Stimulated activated CD8-positive, alpha-beta memory T cell treated with anti-CD3 and anti-CD28 coated beads, Interleukin-4, amount 100 ng/mL, for 4 hours (primary cell): ENCODE results near the gene LILRB5.
"Not testable (repeated sequence)": the region's sequence is repeated elsewhere in the genome, so short reads cannot be mapped to it uniquely, and the experiment has no call there.

Experiments
- DNase-seq, 2 donors: peaks; one replicate each; pipeline ENCODE4 v3.0.0-alpha.2; 2020; ENCODE audit warnings: low read depth in 2 of 2, low spot score in 1 of 2

Gene LILRB5

DNA sequence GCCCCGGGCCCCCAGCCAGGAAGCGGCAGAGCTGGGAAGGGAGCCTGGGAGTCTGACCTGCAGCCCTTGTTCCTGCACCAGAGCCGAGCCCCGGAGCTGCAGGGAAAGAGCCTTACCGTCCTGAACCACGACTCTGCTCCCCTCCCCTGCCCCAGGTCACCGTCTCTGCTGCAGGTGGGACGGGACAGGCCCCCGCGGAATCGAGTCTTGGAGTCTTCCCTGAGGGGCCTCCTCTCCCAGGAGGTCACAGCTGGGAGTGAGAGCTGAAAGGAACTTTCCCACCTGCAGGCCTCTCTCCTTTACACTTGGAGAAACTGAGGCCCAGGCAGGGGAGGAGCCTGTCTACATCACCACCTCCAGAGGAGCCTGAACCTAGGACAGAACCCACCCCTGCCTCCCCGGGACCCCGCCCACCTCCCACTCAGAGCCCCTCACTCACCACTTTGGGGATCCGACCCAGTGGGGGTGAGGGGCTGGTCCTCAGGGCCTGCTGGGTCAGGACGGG, 20.1 kb upstream of the LILRB5 start:
- not testable (repeated sequence) for DNase-seq

DNA sequence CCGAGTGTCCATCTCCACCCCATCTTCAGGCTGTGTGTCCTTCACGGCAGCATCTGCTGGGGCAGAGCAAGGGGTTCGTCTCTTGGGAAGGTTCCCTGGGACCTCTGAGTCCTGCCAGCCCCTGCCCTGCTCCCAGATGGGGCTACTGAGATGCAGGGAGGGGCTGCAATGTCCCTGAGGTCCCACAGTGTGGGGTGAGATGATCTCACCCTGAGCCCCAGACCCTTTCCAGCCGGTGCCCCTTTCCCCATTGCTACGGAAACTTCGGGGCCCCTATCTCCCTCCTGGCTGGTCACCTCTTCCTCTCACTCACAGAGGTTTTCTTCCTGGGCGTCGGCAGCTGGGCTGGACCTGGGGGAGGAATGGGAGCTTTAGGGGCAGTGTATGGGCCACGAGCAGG, 18.9 kb upstream of the LILRB5 start:
- no peak for DNase-seq

DNA sequence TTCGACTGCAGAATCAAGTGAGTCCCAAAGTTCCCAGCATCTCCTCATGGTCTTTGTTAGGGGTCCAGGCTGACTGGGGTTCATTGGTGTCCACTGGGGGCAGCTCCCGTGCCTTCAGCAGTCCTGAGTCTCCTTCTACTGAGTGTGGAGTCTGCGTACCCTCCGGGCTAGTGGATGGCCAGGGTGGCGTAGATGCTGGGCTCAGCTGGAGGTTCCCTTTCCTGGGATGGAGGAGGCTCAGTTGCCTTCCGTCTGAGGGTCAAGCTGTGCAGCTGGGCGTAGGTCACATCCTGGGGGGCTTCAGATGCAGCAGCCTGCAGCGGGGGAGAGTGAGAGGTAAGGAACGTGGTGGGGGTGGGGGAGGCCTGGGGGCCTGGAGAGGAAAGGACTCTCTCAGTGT, 17.4 kb upstream of the LILRB5 start:
- not testable (repeated sequence) for DNase-seq

DNA sequence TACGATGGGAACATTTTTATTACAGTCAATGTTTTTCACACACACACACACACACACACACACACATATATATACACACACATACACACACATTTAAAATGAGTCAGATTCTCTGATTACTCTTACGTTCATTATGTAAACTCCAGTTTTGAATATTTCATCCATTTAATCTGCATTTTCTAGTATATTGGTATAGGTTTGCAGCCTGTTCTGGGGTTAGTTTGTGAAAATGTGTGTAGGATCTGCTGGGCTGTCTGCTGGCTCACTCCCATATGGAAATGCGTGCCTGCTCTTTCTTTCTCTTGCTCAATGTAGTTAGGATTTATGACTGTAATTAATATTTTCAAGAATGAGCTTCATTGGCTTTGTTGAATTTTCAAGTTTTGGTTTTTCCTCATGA, 16.7 kb upstream of the LILRB5 start:
- DNase-seq, result no peak

GRCh38 chr19:54272181-54272580, 15.1 kb upstream of the LILRB5 start:
- not testable (repeated sequence) for DNase-seq

GRCh38 chr19:54271587-54271986, 14.5 kb upstream of the LILRB5 start:
- not testable (repeated sequence) for DNase-seq

DNA sequence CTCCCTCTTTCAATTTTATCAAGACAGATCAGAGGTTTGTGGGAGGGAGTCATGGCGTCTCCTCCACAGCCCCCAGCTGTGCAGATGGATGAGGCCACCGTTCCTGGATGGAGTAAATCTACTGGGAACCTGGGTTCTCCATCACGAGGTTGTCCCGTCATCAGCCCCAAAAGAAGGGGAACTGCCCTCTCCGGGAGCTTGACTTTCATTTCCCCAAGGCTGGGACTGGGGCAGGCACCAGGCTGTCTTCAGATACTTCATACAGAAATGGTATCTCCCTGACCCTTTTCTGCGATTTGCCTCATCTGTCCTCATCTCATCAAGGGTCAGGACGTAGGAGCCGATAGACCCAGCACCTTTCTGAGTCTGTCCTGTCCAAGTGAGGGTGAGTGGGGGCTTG, 14.0 kb upstream of the LILRB5 start:
- no peak for DNase-seq

DNA sequence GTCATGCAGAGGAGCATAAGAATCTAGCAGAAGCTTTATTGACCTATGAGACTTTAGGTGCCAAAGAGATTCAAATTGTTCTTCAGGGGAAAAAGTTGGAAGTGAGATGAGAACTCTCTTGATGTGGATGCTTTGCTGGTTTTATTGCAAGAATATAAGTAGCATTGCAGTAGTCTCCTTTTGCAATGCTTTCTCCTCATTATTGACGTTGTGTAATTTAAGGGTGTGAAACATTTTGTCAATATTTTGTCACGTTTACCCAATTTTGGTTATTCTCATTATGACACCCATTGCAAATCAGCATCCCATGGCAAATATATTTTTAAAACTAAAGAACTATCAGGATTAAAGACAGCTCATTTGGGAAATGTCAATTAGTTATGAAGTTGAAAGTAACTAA, 11.9 kb upstream of the LILRB5 start:
- DNase-seq, result no peak

GRCh38 chr19:54266133-54266532, 9.1 kb upstream of the LILRB5 start:
- DNase-seq, result peak; percentile 30 to 48

GRCh38 chr19:54262470-54262869, 5.4 kb upstream of the LILRB5 start:
- DNase-seq, result no peak

- no peak for DNase-seq
Observed at GRCh38 chr19:54262066-54262465, 5.0 kb upstream of the LILRB5 start.

- DNase-seq, result no peak
Observed at GRCh38 chr19:54256250-54257115, 590 bp downstream of the LILRB5 start.

DNA sequence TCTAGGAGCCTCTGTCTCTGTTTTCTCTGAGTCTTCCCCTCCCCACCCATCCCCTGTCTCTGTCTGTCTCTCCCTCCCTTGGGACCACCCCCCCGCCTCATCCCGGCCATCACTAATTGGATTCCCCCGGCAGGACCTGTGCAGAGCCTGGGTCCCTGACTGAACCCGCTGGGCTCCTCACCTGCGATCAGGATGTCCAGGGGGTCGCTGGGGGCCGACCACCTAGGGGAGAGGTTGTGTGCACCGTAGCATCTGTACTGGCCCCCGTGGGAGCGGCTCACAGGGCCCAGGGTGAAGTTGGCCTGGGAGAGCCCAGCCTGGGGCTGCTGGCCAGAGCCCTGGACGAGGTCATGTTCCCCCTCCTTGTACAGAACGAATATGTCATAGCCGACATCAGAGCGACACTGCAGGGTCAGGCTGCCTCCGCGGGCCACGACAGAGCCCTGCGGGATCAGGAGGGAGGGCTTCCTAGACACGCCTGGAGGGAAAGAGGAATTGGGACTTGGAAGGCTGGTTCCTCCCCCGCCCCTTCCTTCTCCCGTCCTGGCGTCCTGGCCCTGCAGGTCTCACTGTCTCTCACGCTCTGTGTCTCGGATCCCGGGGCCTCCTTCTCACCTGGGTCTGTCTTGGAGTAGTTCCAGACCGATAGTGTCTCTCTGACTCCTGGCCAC, 1.8 kb downstream of the LILRB5 start:
- no peak for DNase-seq

- DNase-seq, result no peak
Observed at GRCh38 chr19:54254195-54254906, 2.7 kb downstream of the LILRB5 start.

GRCh38 chr19:54253331-54254194, 3.5 kb downstream of the LILRB5 start:
- no peak for DNase-seq

GRCh38 chr19:54252845-54253244, 4.2 kb downstream of the LILRB5 start:
- no peak for DNase-seq

GRCh38 chr19:54252243-54252642, 4.8 kb downstream of the LILRB5 start:
- no peak for DNase-seq

DNA sequence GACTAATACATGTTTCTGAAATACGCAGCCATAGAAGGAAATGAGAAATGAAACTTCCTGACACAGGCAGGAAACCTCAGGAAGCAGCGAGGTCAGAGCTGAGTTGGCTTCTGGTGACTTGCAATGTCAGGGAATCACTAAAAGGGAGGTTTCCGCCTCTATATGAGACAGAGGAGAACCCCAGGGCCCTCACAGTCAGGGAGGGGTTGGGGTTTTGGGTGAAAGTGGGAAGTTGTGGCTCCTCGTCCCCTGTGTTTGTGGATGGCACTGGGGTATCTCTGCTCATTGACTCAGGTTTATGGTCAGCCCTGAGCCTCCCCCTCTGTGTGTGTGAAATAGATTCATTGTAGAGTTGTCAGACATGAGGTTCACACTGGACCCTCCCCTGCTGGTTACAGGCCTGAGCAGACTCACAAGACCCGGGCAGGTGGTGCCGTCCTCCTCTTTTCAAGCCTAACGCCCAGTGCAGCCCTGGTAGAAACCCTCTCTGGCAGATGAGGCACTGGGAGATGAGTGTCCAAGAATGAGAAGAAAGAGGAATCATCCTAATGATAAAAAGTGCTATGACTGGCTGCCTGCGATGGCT, 9.0 kb downstream of the LILRB5 start:
- no peak for DNase-seq

DNA sequence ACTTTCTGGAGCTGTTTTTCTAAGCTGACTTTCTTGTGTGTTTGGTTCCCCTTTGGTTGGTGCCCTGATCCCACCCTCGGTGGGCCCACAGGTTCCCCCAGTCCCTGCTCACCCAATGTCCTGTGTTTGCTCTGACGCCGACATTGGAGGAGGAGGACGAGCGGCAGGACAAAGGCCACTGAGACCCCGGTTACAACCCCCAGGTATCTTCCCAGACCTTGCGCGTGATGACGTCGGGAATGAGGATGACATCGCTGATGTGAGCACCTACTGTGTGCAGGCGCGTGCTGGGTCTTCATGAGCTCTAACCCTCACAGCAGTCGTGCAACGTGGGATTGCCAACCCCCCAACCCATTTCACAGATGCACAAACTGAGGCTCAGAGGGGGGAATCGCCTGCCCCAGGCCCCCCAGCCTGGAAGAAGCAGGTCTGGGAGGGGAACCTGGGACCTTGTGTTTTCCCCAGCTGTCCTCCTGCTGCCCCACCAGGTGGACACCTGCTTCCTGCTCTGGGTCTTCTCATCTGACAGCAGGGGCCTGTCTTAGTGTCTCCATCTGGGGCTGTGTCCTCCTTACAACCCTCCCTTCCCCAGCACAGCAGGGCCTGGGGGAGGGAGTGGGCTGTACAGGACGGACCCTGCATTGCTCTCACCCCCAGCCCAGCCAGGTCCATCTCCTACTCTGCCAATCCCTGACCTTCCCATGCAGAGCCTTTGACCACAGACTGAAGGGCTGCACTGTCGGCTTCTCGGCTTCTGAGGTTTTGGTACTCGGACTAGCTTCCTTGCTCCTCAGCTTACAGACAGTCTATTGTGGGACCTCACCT, 9.8 kb downstream of the LILRB5 start:
- no peak for DNase-seq

DNA sequence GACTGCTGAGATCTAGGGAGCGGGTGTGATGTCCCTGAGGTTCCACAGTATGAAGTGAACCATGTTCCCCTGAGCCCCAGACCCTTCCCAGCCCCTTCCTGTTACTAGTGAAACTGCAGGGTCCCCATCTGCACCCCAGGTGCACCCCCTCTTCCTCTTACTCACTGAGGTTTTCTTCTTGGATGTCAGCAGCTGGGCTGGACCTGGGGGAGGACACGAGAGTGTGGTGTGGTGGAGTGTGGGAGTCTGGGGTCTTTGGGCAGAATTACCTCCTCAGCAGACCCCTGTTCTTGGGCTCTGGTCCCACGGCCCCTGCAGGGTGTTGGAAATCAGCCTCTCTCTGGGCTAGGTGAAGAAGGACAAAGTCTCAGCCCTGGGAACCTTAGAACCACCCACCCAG, 11.1 kb downstream of the LILRB5 start:
- DNase-seq, result no peak
